ENCODE data around the gene CHPF2. TPM values are rescaled to one million over a fixed set of nuclear protein-coding genes. Genes with fewer than 3 reads are reported as not detected.

The CHPF2 gene
- total RNA-seq, 3 donors from 2014 or later = 24.5 to 40.6 (median 38.3) TPM

GRCh38 chr7:151237244-151238189 lies 5.2 kb downstream of the CHPF2 start:
- Histone ChIP-seq H3K4me3 (no peak overlapping the region), H3K27me3 (no peaks in the 10 kb centered on the region), H3K36me3 (no peaks in the 10 kb centered on the region), H3K4me1 (peaks cover 5 to 11% of the 10 kb centered on the region in 2 donors), H3K9me3 (no peaks in the 10 kb centered on the region), H3K27ac (peak overlapping the region; percentile 67 to 77)
- DNase-seq (ENCODE audit: low spot score in 2 of 2) = no peak
- intact Hi-C loops (cut with DNase I; ENCODE audit: low total_unique reads) = no loop called here
- TF ChIP-seq POLR2AphosphoS5 (IDR thresholded peaks at IDR 0.05) = no peak

GRCh38 chr7:151238190-151238810 lies 6.0 kb downstream of the CHPF2 start:
- intact Hi-C loops (cut with DNase I; ENCODE audit: low total_unique reads) = no loop called here
- no peaks in the 10 kb centered on the region for H3K36me3 ChIP-seq

GRCh38 chr7:151238924-151239836 lies 6.9 kb downstream of the CHPF2 start:
- no peaks in the 10 kb centered on the region for H3K9me3 ChIP-seq
- intact Hi-C loops (cut with DNase I; ENCODE audit: low total_unique reads) = no loop called here
- no peak for DNase-seq (ENCODE audit: low spot score in 2 of 2)
- peaks cover 0 to 5% of the 10 kb centered on the region in 2 donors for H3K4me1 ChIP-seq
- no peak overlapping the region for H3K27ac ChIP-seq
- no peaks in the 10 kb centered on the region for H3K27me3 ChIP-seq
- H3K36me3 ChIP-seq = no peaks in the 10 kb centered on the region
- H3K4me3 ChIP-seq = no peak overlapping the region
- no peak for TF ChIP-seq POLR2A (IDR thresholded peaks at IDR 0.05)
- TF ChIP-seq CTCF (IDR thresholded peaks at IDR 0.05) = no peak
- no peak for TF ChIP-seq POLR2AphosphoS5 (IDR thresholded peaks at IDR 0.05)

More at GRCh38 chr7:151238190-151238810, 6.0 kb downstream of the CHPF2 start:
- Histone ChIP-seq H3K27ac (peak overlapping the region; percentile 48 to 67), H3K4me1 (peaks cover 5 to 9% of the 10 kb centered on the region in 2 donors), H3K9me3 (no peaks in the 10 kb centered on the region), H3K27me3 (no peaks in the 10 kb centered on the region), H3K4me3 (no peak overlapping the region)
- no peak for TF ChIP-seq POLR2AphosphoS5 (IDR thresholded peaks at IDR 0.05)
- no peak for TF ChIP-seq POLR2A (IDR thresholded peaks at IDR 0.05)
- TF ChIP-seq CTCF (IDR thresholded peaks at IDR 0.05) = no peak
- no peak for DNase-seq (ENCODE audit: low spot score in 2 of 2)

DNA sequence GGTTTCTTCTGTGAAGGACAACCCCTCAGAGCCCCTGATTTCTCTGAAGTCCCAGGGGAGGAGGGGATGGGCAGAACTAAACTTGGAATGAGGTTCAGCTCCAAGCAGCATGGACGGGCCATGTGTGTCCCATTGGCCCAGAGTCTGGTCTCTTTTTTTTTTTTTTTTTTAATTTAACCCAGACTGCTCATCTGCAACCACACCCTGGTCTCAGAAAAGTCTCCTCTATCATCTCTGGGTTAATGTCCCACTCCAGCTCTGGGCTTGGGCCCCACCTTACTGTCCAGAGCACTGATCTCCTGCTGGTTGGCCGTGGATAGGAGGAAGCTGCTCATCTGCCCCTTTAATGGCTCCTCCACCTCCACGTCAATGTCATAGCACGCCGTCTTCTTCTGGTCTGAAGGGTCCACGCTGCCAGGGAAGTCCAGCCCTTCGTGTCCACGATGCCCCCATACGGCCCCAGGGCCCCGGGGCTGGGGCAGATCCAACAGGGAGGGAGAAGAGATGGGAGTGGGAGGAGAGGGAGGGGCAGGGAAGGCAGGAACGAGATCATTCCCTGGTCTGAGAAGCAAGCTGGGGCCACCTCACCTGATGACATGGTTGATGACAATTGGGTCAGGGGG lies 7.7 kb downstream of the CHPF2 start:
- Histone ChIP-seq H3K4me1 (peaks cover 5 to 8% of the 10 kb centered on the region in 2 donors), H3K27me3 (no peaks in the 10 kb centered on the region), H3K9me3 (no peaks in the 10 kb centered on the region), H3K27ac (no peak overlapping the region), H3K4me3 (no peak overlapping the region), H3K36me3 (no peaks in the 10 kb centered on the region)
- TF ChIP-seq POLR2A (IDR thresholded peaks at IDR 0.05) = no peak
- TF ChIP-seq POLR2AphosphoS5 (IDR thresholded peaks at IDR 0.05) = no peak
- TF ChIP-seq CTCF (IDR thresholded peaks at IDR 0.05) = no peak
- intact Hi-C loops (cut with DNase I; ENCODE audit: low total_unique reads) = no loop called here
- no peak for DNase-seq (ENCODE audit: low spot score in 2 of 2)

DNA sequence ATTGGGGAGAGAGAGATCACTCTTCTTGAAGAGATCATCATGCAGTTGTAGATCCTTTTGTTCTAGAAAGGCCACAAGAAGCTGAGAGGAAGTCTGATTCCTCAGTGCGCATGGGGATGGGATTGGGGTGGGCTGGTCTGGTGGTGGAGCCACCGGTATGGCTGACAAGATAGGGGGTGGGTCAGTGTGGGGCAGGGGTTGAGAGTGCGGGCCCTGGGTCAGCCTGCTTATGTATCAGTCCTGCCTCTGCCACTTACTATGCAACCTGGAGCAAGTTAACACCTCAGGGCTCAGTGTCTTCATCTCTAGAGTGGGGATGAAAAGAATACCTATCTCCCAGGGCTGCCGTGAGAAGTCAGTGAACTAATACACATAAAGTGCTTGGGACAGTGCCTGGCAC lies 8.3 kb downstream of the CHPF2 start:
- DNase-seq (ENCODE audit: low spot score in 2 of 2) = no peak
- H3K27ac ChIP-seq = peak overlapping the region in 1 of 2 donors; percentile 1
- no peaks in the 10 kb centered on the region for H3K36me3 ChIP-seq
- H3K4me3 ChIP-seq = no peak overlapping the region
- TF ChIP-seq POLR2AphosphoS5 (IDR thresholded peaks at IDR 0.05) (no peak), CTCF (IDR thresholded peaks at IDR 0.05) (no peak), POLR2A (IDR thresholded peaks at IDR 0.05) (no peak)
- H3K27me3 ChIP-seq = no peaks in the 10 kb centered on the region
- intact Hi-C loops (cut with DNase I; ENCODE audit: low total_unique reads) = no loop called here
- H3K4me1 ChIP-seq = peaks cover 11 to 14% of the 10 kb centered on the region in 2 donors
- H3K9me3 ChIP-seq = no peaks in the 10 kb centered on the region

All from breast epithelium (tissue), 4 donors.